22Rv1 (cell line): ENCODE data around the gene APBA2.

Experiments used
- ZFX ChIP-seq: fragments of 450-650 bp; IDR thresholded peaks from 2 replicates; pipeline ENCODE4 v1.6.1; 2017; ENCODE audit warnings: antibody characterized with exemption, borderline replicate concordance
- TF ChIP-seq, protein P1 (sequence below): fragments of 450-650 bp; IDR thresholded peaks from 2 replicates; pipeline ENCODE4 v1.5.1; 2017; ENCODE audit warnings: mild to moderate bottlenecking

DNA sequence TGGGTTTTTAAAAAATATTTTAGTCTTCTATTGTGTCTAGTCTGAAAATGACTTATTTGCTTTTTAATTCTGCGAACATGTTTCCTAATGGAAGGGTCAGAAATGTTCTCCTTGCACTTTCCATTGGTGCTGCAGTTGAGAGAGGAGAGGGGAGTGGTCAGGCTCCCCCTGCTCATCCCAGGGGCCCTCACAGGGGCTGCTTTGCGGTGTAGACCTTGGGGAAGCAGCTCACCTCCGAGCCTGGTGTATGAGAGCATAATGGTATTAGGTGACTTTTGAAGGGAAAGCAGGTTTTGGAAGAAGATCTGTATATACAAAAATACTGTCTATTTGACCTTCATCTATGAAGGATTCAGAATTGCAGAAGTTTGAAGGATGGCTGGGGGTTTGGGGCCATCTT is 28.3 kb downstream of the APBA2 start:
- TF ChIP-seq, protein P1, sequence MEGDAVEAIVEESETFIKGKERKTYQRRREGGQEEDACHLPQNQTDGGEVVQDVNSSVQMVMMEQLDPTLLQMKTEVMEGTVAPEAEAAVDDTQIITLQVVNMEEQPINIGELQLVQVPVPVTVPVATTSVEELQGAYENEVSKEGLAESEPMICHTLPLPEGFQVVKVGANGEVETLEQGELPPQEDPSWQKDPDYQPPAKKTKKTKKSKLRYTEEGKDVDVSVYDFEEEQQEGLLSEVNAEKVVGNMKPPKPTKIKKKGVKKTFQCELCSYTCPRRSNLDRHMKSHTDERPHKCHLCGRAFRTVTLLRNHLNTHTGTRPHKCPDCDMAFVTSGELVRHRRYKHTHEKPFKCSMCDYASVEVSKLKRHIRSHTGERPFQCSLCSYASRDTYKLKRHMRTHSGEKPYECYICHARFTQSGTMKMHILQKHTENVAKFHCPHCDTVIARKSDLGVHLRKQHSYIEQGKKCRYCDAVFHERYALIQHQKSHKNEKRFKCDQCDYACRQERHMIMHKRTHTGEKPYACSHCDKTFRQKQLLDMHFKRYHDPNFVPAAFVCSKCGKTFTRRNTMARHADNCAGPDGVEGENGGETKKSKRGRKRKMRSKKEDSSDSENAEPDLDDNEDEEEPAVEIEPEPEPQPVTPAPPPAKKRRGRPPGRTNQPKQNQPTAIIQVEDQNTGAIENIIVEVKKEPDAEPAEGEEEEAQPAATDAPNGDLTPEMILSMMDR = no peak
- TF ChIP-seq ZFX = no peak
